ENCODE results near the gene MYH13. TPM values are rescaled to one million over a fixed set of nuclear protein-coding genes. Genes with fewer than 3 reads are reported as not detected.

MYH13 gene
- total and polyA plus RNA-seq, 9 donors = not detected

DNA sequence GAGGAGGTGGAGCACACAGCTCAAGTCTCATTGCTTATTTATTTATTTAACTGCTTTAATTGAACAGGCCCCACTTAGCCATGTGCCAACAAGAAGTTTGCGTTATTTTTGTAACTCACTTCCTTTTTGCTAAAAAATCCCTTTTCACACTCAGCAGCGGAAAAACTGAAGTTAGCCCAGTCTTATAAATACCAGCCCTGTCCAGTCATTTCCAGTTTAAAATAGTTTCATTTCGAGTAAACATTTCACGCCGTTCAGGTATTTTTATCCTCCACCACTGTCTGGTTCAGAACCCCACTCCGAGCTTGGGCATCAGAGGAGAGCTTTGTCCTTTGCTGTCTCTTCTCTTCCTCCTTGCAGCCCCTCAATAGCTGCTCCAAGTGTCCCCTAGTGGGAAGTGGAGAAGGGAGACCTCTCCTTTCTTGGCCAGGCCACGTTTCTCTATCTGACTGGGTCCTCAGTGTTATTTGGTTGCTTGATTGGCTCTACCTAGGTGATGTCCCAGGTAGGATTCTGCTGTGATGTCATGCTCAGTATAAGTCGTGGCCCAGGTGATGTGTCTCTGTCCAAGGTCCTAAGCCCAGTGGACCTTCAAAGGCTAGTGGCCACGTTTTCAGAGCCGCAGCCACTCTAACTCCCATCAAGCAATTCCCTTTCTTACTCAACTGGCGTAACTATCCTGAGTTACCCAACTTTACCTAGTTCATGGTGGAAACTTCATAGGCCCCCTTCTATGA is 121.4 kb downstream of the MYH13 start:
- 71 to 84% (median 83%) methylated on average over 11 of the region's 11 CpGs for WGBS, 3 donors
- TF ChIP-seq EP300 (IDR thresholded peaks at IDR 0.05) = no peak
- no peak for TF ChIP-seq POLR2A (IDR thresholded peaks at IDR 0.05)
- TF ChIP-seq, protein P1, sequence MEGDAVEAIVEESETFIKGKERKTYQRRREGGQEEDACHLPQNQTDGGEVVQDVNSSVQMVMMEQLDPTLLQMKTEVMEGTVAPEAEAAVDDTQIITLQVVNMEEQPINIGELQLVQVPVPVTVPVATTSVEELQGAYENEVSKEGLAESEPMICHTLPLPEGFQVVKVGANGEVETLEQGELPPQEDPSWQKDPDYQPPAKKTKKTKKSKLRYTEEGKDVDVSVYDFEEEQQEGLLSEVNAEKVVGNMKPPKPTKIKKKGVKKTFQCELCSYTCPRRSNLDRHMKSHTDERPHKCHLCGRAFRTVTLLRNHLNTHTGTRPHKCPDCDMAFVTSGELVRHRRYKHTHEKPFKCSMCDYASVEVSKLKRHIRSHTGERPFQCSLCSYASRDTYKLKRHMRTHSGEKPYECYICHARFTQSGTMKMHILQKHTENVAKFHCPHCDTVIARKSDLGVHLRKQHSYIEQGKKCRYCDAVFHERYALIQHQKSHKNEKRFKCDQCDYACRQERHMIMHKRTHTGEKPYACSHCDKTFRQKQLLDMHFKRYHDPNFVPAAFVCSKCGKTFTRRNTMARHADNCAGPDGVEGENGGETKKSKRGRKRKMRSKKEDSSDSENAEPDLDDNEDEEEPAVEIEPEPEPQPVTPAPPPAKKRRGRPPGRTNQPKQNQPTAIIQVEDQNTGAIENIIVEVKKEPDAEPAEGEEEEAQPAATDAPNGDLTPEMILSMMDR (IDR thresholded peaks at IDR 0.05) = no peak

More for the DNA sequence above, 121.4 kb downstream of the MYH13 start:
- no peak for DNase-seq
- no peak overlapping the region for H3K4me3 ChIP-seq
- H3K36me3 ChIP-seq = no peaks in the 10 kb centered on the region
- no peak overlapping the region for H3K27ac ChIP-seq
- H3K27me3 ChIP-seq = no peaks in the 10 kb centered on the region
- no peaks in the 10 kb centered on the region for H3K9me3 ChIP-seq
- intact Hi-C loops (cut with DNase I) = no loop called here
- H3K4me1 ChIP-seq (ENCODE audit: insufficient read depth) = no peaks in the 10 kb centered on the region

Other genes with a start within 250 kb of the MYH13 start
- gene GAS7, start 174.4 kb downstream of the MYH13 start, total RNA-seq = 10 to 100 TPM in 6 of 7 donors, 1 to 10 TPM in 1; 9.1 to 48.0 (median 24.2) TPM
- gene GAS7, start 174.4 kb downstream of the MYH13 start, polyA plus RNA-seq = 10 to 100 TPM in 1 of 2 donors, 1 to 10 TPM in 1; 7.1 to 28.8 TPM
- gene MYH8, start 48.9 kb upstream of the MYH13 start, total RNA-seq = not detected
- not detected for gene MYH8, start 48.9 kb upstream of the MYH13 start, polyA plus RNA-seq
- not detected for gene MYH4, start 96.6 kb upstream of the MYH13 start, total RNA-seq
- gene MYH4, start 96.6 kb upstream of the MYH13 start, polyA plus RNA-seq = not detected
- not detected for gene MYH1, start 145.5 kb upstream of the MYH13 start, total RNA-seq
- under 1 TPM in 1 of 2 donors, not detected in 1; 0.12 TPM for gene MYH1, start 145.5 kb upstream of the MYH13 start, polyA plus RNA-seq
- 1 to 10 TPM in 1 of 7 donors, under 1 TPM in 1, not detected in 5; 0.13 to 2.0 TPM for gene MYH2, start 176.7 kb upstream of the MYH13 start, total RNA-seq
- gene MYH2, start 176.7 kb upstream of the MYH13 start, polyA plus RNA-seq = under 1 TPM in 1 of 2 donors, not detected in 1; 0.25 TPM